VCaP (cell line): Measurements from ENCODE around the gene GAS6.

ENCODE experiments used
- H3K27ac ChIP-seq: fragments of 450-650 bp; 2 replicates; pipeline ENCODE4 v1.5.1; 2017
- TF ChIP-seq, protein P1 (sequence below): fragments of 450-650 bp; conservative IDR thresholded peaks from 2 replicates; pipeline ENCODE4 v1.5.1; 2017; ENCODE audit warnings: mild to moderate bottlenecking, moderate library complexity

GAS6 gene

DNA sequence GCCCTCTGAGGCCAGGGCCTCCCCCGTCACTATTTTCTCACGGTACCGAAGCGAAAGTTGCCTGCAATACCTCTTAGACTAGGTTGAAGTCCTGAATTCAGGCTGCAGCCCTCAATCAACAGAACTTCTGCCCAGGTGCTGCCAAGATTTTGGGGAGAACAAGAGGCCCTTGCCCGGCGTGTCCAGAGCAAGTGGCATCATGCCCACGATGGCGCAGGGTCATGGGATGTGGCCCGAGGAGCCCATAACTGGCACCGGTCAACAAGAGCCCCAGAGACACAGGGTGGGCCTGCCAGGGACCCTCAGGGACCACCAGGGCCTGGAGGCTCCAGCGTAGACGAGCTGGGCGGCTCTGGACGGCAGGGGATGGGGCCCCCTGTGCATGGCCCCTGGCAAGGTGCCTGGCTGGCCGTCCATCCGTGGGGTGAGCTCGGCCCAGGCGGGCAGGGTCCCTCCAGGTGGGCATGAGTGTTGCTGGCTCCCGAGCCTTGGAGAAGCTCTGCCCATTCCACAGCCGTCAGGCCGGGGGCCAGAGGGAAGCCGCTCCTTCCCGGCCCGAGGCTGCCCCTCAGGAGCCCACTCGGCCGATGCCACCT is 45.1 kb downstream of the GAS6 start:
- H3K27ac ChIP-seq, result no peak overlapping the region
- TF ChIP-seq, protein P1, sequence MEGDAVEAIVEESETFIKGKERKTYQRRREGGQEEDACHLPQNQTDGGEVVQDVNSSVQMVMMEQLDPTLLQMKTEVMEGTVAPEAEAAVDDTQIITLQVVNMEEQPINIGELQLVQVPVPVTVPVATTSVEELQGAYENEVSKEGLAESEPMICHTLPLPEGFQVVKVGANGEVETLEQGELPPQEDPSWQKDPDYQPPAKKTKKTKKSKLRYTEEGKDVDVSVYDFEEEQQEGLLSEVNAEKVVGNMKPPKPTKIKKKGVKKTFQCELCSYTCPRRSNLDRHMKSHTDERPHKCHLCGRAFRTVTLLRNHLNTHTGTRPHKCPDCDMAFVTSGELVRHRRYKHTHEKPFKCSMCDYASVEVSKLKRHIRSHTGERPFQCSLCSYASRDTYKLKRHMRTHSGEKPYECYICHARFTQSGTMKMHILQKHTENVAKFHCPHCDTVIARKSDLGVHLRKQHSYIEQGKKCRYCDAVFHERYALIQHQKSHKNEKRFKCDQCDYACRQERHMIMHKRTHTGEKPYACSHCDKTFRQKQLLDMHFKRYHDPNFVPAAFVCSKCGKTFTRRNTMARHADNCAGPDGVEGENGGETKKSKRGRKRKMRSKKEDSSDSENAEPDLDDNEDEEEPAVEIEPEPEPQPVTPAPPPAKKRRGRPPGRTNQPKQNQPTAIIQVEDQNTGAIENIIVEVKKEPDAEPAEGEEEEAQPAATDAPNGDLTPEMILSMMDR, result no peak

GRCh38 chr13:113817860-113818691 is 45.8 kb downstream of the GAS6 start:
- no peak overlapping the region for H3K27ac ChIP-seq
- TF ChIP-seq, protein P1, result no peak

- no peak overlapping the region for H3K27ac ChIP-seq
- TF ChIP-seq, protein P1, result peak; percentile 60
These were observed 46.7 kb downstream of the GAS6 start for GRCh38 chr13:113816946-113817859.

DNA sequence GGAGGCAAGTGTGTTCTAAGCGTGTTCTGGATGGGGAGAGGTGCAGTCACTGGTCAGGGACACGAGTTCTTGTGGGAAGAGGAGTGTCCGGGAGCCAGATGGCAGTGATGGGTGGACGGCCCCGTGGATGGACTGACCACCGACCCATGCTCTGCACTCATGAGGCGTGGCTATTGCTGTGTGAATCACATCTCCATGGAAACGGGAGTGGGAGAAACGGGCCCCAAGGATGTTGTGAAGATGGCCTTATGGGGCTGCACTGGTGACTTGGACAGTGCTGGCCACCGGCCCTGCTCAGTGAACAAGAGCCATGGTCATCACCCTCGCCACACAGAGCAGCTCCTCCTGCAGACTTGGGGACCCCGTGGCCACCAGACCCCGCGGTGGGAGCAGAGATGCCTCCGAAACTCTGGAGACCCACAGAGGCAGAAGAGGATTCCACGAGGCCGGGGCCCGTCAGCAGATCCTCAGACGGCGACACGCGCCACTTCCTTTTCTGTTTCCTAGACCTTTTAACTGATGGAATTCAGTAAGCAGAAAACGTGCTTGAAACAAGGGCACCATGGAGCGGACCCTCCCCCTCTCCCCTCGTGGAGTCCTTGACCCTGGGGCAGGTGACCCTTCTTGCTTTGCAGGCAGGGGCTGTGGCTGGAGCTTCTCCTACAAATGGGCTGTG is 47.5 kb downstream of the GAS6 start:
- no peak overlapping the region for H3K27ac ChIP-seq
- TF ChIP-seq, protein P1, result no peak

- TF ChIP-seq, protein P1, result no peak
- no peak overlapping the region for H3K27ac ChIP-seq
These were observed 48.5 kb downstream of the GAS6 start for GRCh38 chr13:113815151-113816058.

- no peak overlapping the region for H3K27ac ChIP-seq
- TF ChIP-seq, protein P1, result no peak
These were observed 49.4 kb downstream of the GAS6 start for GRCh38 chr13:113814435-113814821.
